Lower leg skin (tissue), 3 donors: ENCODE measurements around the gene SLC25A27.

ENCODE experiments used
- CTCF ChIP-seq, 3 donors: fragments of 450-650 bp; IDR thresholded peaks; one replicate each; pipeline ENCODE4 v1.5.1; 2016; ENCODE audit warnings: antibody characterized with exemption in 3 of 3, mild to moderate bottlenecking in 3 of 3, moderate library complexity in 2 of 3
- POLR2A ChIP-seq, 2 donors: fragments of 450-650 bp; IDR thresholded peaks; one replicate each; pipeline ENCODE4 v1.6.1; 2016 to 2017; ENCODE audit warnings: antibody characterized with exemption in 2 of 2, mild to moderate bottlenecking in 1 of 2, moderate library complexity in 1 of 2

GRCh38 chr6:46699970-46700369 lies 47.2 kb downstream of the SLC25A27 start:
- TF ChIP-seq POLR2A (IDR thresholded peaks at IDR 0.05): no peak
- no peak for TF ChIP-seq CTCF (IDR thresholded peaks at IDR 0.05)
